SIG-M5 treated with dmso at 0.1 percent for 504 hours (cell line): ENCODE results near the gene KLHL2.
A peak's percentile ranks its signal among the peaks of the same experiment; 100 is the strongest.
"Not testable (repeated sequence)": the region's sequence is repeated elsewhere in the genome, so short reads cannot be mapped to it uniquely, and the experiment has no call there.

Experiments
- DNase-seq: peaks from one replicate; lab custom pipeline; 2025; ENCODE audit not compliant: unreplicated experiment; lab: John Stamatoyannopoulos, UW

Gene KLHL2

DNA sequence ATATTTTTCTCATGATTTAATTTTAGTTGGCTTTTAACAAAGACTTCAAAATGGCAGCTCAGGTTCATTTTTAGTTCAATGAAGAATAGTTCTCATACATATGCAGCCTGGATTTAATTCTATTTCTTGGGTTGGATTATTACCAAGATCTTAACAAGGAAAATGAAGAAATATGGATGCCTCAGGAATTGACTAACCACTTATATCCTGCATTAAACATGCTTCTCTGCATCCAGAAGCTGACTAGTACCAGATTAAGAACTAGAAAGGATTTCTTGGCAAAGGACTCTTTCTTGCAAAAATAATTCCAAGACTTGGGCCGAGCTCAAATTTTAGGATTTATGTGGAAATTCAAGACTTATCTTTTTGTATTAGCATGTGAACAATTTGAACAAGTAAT, 5.6 kb upstream of the KLHL2 start:
- DNase-seq, result no peak

DNA sequence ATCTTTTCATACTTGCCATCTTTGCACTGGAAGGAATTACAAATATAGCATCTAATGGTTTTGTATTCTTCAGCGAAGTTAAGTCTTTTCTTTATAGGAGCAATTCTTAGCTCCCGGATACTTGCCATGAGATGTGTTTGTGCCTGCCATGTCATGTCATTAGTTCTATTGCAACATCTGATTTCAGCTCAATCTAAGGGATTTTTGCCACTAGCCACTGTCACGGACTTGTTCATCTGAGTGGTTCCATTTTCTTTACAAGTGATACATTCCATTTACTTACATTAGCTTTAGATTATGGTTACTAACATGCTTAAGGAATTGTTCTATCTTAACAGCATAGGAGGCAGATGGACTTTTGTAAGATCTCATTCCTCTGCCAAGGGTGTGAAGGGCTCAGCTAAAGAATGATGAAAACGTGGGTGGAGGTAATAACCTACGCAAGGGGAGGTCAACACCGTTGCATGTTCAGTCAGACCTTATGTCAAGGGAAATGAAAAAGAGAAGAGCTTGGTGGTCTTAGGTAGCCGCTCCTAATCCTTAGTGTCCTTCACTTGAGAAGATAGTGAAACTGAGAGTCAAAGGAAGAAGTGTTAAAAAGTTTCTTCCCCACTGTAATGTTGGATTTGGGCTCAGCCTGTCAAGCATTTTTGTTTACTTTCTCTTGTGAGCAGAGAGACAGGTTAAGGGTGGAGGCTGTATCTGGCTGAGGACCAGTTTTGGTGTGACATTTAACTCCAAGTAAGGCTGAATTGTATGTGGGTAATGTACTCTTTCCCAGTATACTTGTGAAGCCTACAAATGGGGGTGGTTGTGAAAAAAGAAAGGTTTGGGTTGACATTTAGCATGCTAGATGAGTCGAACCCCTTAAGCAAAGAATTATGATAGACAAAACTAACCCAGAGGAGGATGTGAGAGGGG, 3.6 kb upstream of the KLHL2 start:
- no peak for DNase-seq

DNA sequence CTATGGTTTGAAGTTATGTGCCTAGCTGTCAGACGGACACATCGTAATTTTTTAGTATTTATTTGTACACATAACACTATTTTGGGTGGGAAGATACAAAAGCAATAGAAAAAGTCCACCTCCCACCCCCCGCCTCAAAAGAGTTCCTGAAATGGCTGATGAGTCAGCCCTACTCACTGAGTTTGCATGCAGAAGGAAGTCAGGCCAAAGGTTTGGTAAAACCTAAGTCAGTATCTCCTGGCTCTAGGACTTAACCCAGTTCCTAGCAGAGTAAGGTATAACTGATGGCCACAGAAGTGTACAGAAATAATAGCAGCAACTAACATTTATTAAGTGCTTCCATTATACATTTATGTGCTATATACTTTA, 2.9 kb upstream of the KLHL2 start:
- DNase-seq, result peak; percentile 23

DNA sequence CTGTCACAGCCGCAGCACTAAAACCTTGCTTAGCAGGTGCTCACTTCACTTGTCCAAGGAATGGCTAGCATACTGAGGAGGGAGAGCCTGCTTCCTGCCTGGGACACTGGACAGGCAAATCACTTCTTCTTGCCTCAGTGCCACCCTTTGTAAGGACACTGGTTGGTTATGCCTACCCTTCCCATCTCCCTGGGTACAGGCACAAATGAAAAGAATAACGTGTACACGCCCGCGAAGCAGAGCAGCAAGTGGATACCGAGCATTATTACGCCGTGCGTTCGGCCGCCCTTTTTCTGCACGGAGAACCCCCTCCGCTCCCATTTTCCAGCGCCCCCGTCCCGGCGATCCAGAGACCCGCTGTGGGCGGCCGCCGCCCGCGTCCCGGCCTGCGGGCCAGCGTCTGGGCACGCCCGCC, 338 bp upstream of the KLHL2 start:
- DNase-seq, result no peak

DNA sequence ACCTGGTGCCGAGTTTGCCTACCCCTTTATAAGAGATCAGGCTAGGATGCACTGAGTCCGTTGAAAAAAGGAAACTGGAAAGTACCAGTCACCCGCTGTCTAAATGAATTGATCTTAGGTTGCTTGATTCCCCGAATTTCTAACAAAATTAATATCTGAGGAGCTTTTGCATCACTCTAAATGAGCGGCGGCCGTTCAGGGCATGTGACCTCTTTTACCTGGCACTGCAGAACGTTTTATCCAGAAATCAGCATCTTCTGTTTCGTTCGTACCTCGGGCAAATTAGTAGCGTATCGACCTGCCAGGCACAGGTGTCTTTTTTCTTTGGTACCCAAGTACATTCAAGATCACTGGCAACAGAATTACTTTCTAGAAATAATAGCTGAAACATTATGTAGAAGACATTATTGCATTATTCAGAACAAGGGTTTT, 876 bp downstream of the KLHL2 start:
- no peak for DNase-seq

DNA sequence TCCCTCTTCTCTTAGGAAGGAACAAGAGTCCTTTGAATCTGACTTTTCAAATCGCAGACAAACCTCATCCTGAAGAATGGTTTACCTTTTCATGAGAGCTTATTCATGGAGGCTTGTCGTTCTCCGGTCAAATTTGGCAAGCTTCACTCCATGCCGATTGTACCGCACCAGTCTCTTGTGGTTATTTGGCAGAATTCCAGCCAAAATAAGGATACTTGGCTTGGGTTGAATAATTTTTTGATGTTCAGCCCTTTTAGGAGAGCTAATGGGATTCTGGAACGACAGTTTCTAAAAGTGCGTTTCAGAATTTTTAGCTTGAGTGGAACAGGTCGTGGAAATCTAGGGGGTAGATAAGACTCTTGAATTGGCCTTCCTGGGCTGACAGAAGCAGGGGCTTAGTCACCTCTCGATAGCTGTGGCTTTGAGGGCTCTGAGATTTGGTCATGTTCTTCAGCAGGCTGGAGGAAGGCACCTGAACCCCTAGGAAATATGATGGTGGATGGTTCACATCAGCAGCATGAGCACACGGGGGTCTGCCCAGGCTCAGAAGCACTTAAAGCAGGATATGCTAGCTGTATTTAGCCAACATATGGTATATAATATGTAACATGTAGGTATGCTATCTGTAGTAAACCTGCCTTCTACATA, 1.5 kb downstream of the KLHL2 start:
- no peak for DNase-seq

DNA sequence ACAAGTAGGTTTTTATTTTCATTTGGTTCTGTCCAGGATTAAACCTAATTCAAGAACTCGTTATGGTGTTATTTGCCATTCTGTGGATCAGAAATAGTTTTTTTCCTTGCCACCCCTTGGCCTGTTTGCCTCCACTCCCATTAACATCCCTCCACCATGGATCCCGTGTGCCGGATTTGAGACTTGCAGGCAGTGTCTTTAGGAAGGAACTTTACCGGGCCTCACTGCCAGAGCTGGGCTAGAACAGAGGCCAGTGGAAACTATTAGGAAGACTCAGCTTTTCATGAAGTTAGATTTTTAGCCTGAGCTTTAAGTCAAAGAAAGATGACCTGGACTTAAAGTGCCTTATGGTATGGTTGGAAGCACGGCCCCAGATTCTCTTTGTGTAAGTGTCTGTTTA, 2.4 kb downstream of the KLHL2 start:
- no peak for DNase-seq

DNA sequence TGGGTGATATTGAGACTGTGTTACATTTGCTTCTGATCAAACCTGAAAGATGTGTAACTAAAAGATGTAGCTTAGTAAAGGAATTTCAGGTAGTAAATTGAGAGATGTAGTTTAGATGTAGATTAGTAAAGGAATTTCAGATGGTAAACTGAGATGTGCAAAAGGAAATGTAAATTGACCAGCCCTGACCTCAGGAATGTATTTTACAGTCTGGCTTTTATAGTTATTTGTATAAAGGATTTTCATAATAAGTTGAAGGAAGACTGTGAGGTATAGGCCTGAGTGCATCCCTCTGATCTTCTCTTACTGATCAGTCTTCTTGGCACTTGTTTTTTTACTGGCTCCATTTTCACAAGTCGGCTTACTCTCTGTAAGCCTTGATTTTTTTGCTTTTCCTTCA, 3.2 kb downstream of the KLHL2 start:
- DNase-seq, result no peak

DNA sequence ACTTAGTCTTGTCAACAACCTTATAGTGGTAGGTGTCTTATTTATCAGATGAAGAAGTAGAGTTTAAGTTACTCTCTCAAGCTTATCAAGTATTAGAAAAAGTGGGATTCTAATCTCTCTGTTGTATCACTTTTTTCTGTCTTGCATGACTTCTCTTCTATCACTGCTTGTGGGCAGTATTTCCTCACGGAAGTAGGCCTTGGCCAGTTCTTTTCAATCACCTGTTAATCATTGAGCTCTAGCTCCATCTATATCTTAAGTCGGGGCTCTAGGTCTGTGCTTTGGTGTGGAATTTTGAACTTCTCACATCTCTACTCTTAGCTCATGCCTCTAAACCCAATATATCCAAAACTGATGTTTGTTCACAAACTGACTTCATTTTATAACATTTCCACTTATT, 5.3 kb downstream of the KLHL2 start:
- DNase-seq, result not testable (repeated sequence)

DNA sequence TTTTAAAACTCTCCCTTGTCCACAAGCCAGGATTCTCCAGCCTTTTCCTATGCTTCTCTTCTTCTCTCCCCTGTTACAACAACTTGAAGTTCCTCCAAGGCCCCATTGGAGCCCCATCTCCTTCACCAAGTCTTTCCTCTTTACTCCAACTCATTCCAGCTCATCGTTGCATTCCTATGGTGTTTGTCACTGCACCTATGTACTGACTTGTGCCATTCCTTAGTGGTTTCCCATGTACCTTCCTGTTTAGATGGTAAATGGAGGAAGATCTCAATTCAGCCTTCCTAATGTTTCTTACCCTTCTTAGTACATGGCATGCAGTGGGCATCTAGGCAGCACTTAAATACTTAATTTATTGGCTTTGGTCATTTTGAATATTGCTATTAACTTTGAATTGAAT, 6.0 kb downstream of the KLHL2 start:
- DNase-seq, result not testable (repeated sequence)

DNA sequence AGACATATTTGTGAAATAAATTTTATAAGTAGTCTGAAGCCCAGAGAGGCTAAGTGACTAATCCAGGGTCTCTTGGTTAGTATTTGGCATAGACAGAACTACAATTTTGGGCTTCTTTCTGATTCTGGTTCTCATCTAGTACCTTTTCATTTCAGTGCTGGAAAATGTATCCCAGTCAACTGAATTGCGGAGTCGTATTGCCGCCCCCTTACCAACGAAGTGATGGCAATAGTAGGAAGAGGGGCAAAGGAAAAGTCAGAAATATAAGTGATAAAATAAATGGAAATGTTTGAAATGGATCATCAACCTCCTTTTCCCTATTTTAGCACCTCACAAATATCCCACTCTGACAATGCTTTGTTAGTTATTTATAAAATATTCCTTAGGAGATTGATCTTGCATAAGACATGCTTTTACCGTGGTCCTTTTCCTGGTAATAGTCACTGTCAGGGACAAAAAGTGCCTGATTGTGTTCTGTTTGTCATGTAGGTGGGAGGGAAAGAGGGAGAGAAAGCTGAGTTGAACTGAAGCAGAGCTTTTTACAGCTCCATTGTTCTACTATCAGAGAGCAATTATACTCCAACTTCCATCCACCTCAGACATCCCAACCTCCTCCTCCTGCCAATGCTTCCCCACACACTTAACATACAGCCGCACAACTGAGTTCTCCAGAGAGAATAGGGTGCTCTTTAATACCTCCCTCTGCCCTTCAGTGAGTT, 6.8 kb downstream of the KLHL2 start:
- DNase-seq, result not testable (repeated sequence)

DNA sequence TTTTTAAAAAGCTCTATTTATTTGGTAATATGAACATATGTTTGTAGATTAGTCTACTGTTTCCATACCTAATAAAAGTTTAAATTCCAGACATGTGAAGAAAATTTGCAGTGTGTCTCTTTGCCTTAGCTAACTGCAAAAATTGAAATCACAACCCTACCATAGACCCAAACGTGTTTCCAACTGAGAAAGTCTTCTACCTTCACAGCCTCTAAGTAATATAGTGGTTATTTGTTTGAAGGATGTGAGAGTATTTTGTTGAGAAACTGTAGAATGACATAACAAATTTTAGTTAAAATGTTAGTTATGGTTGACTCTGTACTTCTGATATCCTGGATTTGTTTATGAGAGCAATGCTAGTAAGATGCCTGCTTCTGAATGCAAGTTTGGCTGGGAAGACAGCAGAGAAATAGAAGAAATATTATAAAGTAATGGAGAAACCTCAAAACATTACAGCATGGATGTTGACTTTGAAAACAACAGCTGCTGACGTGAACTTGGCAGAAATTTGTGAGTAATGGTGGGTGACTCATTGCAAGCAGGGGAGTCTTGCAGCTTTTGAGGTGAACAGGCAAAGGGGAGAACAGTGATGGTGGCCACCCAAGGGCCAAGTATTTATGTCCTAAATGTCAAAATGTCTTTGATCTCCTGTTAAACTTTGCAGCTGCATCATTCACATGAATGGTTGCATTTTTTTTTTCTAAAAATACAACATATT, 7.8 kb downstream of the KLHL2 start:
- DNase-seq, result not testable (repeated sequence)

DNA sequence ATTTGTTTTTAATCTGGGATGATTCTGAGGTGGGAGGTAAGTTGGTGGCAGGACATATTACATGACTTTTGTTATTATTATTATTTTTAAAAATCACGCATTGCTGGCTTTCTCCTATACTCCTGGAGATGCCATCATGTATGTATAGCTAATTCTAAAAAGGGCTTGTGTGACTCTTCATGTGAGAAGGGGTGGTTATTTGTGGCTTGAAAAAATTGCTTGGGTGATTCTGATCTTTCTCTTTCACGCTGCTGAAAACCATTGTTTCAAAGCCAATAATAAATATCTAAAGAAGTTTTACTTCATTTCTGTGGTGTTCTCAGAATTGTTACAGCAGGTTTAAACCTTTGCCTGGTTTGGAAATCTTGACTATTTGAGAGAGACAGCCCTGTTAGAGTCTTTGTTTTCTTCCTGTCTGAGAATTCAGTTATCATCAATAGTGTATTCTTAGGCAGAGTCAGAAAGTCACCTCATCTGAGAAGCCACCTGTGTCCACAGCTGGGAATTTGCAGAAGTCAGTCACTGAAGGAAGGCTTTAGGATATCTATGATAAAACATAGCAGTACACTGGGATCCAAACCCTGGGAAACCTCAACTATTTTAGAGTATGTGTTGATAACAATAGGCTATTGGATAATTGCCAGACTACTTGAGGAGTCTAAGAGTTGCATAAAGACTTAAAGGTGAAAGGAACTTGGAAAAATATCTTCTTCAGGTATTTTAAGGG, 8.6 kb downstream of the KLHL2 start:
- not testable (repeated sequence) for DNase-seq

DNA sequence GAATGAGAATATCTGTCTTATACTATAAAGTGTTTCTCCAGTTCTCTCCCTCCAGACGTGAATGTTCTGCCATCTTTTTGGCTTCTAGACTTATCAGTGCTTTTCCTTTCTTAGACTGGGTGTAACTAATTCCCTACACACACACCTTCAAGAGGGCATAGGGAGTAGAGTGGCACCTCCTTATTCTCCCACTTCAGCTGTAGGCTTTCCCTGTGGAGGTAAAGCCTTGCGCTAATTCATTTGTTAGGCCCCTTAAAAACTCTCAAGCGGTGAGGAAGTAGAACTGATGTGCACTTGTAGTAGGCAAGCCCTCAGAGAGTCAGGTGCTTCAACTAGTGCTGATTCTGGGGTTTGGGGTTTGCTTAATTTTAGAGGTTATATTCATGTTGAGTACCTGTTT, 10.0 kb downstream of the KLHL2 start:
- no peak for DNase-seq

DNA sequence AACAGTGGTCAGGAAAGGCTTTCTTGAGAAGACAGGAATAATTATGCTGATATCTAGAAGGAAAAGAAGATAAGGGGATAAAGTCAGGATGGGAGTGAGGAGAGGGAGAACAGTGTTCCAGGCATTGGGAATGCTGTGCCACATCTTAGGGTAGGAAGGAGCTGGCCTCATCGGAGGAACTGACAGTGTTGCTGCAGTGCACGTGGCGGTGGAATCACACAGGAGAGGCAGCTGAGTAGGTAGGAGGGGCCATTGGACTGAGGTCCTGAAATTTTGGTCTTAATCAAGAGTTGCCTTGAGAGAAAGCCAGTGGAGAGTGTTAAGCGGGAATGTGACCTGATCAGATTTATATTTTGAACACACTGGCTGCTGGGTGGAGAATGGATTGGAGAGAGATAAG, 13.9 kb downstream of the KLHL2 start:
- DNase-seq, result not testable (repeated sequence)

DNA sequence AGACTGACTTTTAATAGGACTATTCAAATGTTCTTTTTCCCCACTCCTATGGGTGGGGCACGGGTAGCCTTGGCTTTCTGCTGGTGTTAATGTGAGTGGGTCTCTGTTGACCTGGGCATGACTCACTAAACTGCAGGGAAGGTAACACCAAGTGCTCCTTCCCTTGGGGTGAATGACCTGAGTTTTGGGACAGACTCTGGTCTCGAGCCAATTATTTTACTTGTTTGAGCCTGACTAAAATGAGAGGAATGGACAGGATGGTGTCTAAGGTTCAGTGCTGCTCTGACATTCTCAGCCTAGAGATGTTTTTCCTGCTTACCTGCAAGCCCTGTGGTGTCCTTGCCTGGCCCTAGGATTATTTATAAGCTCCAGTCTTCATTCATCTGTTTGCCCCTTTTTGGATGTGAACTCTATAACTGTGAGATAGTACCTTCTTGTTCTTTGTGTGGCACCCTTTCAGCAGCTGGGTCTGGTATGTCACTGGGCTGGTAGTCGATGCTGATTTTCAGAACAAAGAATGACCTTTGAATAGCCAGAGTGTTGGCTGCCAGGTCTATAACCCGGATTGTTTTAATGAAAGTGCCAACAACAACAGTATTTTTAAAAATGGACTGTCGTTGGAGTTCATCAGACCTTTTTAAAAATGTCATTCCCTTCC, 14.8 kb downstream of the KLHL2 start:
- DNase-seq, result not testable (repeated sequence)

DNA sequence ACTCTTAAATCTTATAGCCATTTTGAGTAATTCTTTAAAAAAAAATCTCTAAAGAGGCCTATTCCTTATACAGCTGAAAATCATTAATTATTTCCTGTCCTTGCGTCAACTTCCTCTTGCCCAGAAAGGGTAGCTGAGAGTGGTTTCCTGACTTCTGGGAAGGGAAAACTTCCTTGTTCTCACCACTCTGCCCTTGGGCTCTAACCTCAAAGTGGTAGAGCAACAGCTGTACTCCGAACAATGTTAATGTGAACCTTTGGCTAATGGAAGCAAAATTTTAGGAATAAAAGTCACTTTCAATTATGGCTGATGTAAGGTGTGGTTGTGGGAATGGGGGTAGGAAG, 15.3 kb downstream of the KLHL2 start:
- no peak for DNase-seq

DNA sequence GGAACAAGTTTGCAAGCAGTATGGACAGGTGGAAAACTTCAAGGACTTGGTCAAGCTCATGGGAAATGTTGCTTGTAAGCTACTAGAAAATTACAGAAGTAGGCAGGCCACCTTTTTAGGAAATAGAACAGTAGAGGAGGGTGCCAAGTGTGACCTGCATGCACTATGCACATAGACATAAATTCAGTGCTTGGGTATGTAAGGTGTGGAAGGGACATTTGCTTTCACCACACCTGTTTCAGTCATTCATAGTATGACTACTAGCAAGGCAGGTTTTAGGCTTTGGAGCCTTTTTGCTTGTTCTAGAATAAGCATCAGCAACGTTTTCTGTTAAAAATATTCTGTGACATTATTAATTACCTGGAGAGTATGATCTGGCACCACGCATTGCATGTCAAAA, 20.0 kb downstream of the KLHL2 start:
- not testable (repeated sequence) for DNase-seq

DNA sequence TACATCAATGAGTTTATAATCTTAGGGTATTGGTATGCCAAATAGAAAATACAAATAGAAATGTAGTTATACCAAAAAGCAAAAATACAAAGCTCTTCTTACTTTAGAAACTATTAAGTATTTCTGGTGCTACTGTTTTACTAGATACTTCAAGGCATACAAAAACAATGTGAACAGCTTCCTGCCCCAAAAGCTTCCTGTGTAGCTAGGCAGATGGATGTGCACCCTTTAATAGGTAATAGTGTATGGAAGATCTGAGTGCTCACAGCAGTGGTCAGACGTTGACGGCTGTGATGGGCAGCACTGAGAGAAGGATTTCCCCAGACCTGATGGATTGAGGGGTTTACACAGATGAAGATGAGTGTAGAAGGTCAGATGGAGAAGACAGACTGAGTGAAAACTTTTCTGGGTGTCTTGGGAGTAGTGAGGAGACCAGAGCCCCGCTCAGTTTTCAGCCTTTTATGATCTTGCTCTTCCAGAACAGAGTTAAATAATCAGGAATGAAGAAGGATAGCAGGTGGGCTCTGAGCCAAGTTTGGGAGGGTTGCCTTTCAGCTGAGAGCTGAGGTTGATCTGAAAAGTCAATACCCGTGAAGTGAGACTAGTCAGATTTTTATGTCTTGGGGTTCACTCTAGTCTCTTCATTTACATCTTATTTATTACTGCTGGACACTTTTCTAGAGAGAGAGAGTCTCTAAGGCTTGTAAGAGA, 22.3 kb downstream of the KLHL2 start:
- DNase-seq, result not testable (repeated sequence)
